ENCODE results near the gene SCD5. TPM values are rescaled to one million over a fixed set of nuclear protein-coding genes. Genes with fewer than 3 reads are reported as not detected.

Gene SCD5
- total and polyA plus RNA-seq, 9 of the 15 experiments (the other 6 are each of a cell fraction or from before 2014, with no cell fraction given), result 0.01 to 0.20 (median 0.03) TPM; not detected in 5

GRCh38 chr4:82697561-82697960 is 101.0 kb downstream of the SCD5 start:
- Histone ChIP-seq H3K9me3 (replicated peaks; ENCODE audit: control insufficient read depth, insufficient read depth, low read depth, low read length) (no peaks in the 10 kb centered on the region), H3K27me3 (ENCODE audit: control insufficient read depth in 2 of 2, insufficient read depth in 2 of 2, low read length in 2 of 2) (peaks cover 9 to 26% of the 10 kb centered on the region in 2 experiments; a peak in 4 of 5 replicates), H2AFZ (ENCODE audit: low read depth, low read length) (no peak overlapping the region), H3K4me2 (ENCODE audit: insufficient read depth, low read length) (no peak overlapping the region), H3K9me1 (ENCODE audit: control insufficient read depth, insufficient read depth, low read length) (no peaks in the 10 kb centered on the region), H3K4me3 (no peak overlapping the region), H3K27ac (ENCODE audit: extremely low read depth, low read depth, low read length) (no peak overlapping the region), H3K9ac (ENCODE audit: insufficient read depth in 1 of 2, low read depth in 2 of 2, low read length in 2 of 2) (no peak overlapping the region), H3K79me2 (ENCODE audit: control insufficient read depth, insufficient read depth, low read length) (no peaks in the 10 kb centered on the region), H4K20me1 (replicated peaks; ENCODE audit: control insufficient read depth, insufficient read depth, low read length) (no peaks in the 10 kb centered on the region), H3K4me1 (replicated peaks in 1 of 2; ENCODE audit: control insufficient read depth in 2 of 2, insufficient read depth in 2 of 2, low read length in 2 of 2) (no peaks in the 10 kb centered on the region), H3K36me3 (ENCODE audit: control insufficient read depth, insufficient read depth, low read length) (no peaks in the 10 kb centered on the region)
- FAIRE-seq, result no peak
- BruUV-seq (replicated peaks), result no TSS peak
- WGBS (ENCODE audit: insufficient coverage, low coverage, missing lambda C conversion rate), result 0% methylated on average over 8 of the region's 8 CpGs
- ATAC-seq, result no peak
- ChIA-PET CTCF (ENCODE audit: low intra/inter-chr PET ratio) (no interaction called here), POLR2A (interaction anchor here (0.5 to 0.6 kb wide), 2 partner anchors 441 to 1717 kb away, joined by 3 read pairs; no protein-coding TSS in a partner anchor)
- intact Hi-C loops (cut with micrococcal nuclease) (no loop called here), in situ Hi-C loops (cut with MboI) (no loop called here)
- DNase-seq (ENCODE audit: extremely low read depth in 1 of 4, low spot score in 3 of 4), result no peak
- TF ChIP-seq ZNF512 (tag; IDR thresholded peaks at IDR 0.05) (no peak), BHLHE40 (IDR thresholded peaks at IDR 0.05; ENCODE audit: low read length) (no peak), SUPT5H (IDR thresholded peaks at IDR 0.05) (no peak), MIER1 (IDR thresholded peaks at IDR 0.05; ENCODE audit: low read depth) (no peak), PRDM10 (IDR thresholded peaks at IDR 0.05; ENCODE audit: partially characterized antibody) (no peak), ZSCAN29 (IDR thresholded peaks at IDR 0.05) (no peak), ZNF589 (CRISPR knock-in tag; IDR thresholded peaks at IDR 0.05; ENCODE audit: low read depth) (no peak), MCM7 (IDR thresholded peaks at IDR 0.05) (no peak), WHSC1 (IDR thresholded peaks at IDR 0.05; ENCODE audit: low read length) (no peak)
- TF ChIP-seq, protein P1, sequence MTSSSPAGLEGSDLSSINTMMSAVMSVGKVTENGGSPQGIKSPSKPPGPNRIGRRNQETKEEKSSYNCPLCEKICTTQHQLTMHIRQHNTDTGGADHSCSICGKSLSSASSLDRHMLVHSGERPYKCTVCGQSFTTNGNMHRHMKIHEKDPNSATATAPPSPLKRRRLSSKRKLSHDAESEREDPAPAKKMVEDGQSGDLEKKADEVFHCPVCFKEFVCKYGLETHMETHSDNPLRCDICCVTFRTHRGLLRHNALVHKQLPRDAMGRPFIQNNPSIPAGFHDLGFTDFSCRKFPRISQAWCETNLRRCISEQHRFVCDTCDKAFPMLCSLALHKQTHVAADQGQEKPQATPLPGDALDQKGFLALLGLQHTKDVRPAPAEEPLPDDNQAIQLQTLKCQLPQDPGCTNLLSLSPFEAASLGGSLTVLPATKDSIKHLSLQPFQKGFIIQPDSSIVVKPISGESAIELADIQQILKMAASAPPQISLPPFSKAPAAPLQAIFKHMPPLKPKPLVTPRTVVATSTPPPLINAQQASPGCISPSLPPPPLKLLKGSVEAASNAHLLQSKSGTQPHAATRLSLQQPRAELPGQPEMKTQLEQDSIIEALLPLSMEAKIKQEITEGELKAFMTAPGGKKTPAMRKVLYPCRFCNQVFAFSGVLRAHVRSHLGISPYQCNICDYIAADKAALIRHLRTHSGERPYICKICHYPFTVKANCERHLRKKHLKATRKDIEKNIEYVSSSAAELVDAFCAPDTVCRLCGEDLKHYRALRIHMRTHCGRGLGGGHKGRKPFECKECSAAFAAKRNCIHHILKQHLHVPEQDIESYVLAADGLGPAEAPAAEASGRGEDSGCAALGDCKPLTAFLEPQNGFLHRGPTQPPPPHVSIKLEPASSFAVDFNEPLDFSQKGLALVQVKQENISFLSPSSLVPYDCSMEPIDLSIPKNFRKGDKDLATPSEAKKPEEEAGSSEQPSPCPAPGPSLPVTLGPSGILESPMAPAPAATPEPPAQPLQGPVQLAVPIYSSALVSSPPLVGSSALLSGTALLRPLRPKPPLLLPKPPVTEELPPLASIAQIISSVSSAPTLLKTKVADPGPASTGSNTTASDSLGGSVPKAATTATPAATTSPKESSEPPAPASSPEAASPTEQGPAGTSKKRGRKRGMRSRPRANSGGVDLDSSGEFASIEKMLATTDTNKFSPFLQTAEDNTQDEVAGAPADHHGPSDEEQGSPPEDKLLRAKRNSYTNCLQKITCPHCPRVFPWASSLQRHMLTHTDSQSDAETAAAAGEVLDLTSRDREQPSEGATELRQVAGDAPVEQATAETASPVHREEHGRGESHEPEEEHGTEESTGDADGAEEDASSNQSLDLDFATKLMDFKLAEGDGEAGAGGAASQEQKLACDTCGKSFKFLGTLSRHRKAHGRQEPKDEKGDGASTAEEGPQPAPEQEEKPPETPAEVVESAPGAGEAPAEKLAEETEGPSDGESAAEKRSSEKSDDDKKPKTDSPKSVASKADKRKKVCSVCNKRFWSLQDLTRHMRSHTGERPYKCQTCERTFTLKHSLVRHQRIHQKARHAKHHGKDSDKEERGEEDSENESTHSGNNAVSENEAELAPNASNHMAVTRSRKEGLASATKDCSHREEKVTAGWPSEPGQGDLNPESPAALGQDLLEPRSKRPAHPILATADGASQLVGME (CRISPR knock-in tag; IDR thresholded peaks at IDR 0.05), result no peak
- TF ChIP-seq, protein P2, sequence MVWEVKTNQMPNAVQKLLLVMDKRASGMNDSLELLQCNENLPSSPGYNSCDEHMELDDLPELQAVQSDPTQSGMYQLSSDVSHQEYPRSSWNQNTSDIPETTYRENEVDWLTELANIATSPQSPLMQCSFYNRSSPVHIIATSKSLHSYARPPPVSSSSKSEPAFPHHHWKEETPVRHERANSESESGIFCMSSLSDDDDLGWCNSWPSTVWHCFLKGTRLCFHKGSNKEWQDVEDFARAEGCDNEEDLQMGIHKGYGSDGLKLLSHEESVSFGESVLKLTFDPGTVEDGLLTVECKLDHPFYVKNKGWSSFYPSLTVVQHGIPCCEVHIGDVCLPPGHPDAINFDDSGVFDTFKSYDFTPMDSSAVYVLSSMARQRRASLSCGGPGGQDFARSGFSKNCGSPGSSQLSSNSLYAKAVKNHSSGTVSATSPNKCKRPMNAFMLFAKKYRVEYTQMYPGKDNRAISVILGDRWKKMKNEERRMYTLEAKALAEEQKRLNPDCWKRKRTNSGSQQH (CRISPR knock-in tag; IDR thresholded peaks at IDR 0.05), result no peak
